Prostate gland (tissue), 2 donors: ENCODE measurements around the gene SLCO3A1.

ENCODE experiments used
- POLR2A ChIP-seq: fragments of 450-650 bp; IDR thresholded peaks from one replicate; pipeline ENCODE4 v1.6.1; 2016; ENCODE audit warnings: antibody characterized with exemption, mild to moderate bottlenecking
- POLR2AphosphoS5 ChIP-seq: sonication (generic); formaldehyde crosslinking; IDR thresholded peaks from one replicate; pipeline ENCODE4 v1.6.1; 2017; ENCODE audit warnings: antibody characterized with exemption
- TF ChIP-seq, protein P1 (sequence below), 4 experiments: fragments of 200-600 bp in 2 of 4; fragments of 450-650 bp in 2 of 4; sonication (generic) in 2 of 4; IDR thresholded peaks; 1 replicate in 3 of 4; 2 replicates in 1 of 4; pipeline ENCODE4 v1.5.1; 2016 to 2019; ENCODE audit warnings: antibody characterized with exemption in 4 of 4, mild to moderate bottlenecking in 2 of 4, moderate library complexity in 2 of 4

GRCh38 chr15:92113832-92114231 lies 260.3 kb downstream of the SLCO3A1 start:
- TF ChIP-seq POLR2A (no peak), POLR2AphosphoS5 (no peak)
- TF ChIP-seq, protein P1, sequence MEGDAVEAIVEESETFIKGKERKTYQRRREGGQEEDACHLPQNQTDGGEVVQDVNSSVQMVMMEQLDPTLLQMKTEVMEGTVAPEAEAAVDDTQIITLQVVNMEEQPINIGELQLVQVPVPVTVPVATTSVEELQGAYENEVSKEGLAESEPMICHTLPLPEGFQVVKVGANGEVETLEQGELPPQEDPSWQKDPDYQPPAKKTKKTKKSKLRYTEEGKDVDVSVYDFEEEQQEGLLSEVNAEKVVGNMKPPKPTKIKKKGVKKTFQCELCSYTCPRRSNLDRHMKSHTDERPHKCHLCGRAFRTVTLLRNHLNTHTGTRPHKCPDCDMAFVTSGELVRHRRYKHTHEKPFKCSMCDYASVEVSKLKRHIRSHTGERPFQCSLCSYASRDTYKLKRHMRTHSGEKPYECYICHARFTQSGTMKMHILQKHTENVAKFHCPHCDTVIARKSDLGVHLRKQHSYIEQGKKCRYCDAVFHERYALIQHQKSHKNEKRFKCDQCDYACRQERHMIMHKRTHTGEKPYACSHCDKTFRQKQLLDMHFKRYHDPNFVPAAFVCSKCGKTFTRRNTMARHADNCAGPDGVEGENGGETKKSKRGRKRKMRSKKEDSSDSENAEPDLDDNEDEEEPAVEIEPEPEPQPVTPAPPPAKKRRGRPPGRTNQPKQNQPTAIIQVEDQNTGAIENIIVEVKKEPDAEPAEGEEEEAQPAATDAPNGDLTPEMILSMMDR (IDR thresholded peaks at IDR 0.05), result no peak
